Liver (tissue), 9 donors: Measurements from ENCODE around the gene GCLC. TPM values are rescaled to one million over a fixed set of nuclear protein-coding genes. Genes with fewer than 3 reads are reported as not detected.
A peak's percentile ranks its signal among the peaks of the same experiment; 100 is the strongest.

Source experiments
- DNase-seq: peaks from one replicate; pipeline ENCODE4 v3.0.0-alpha.2; 2017; ENCODE audit warnings: low spot score
- H3K27ac ChIP-seq, 2 donors: one replicate each; pipeline ENCODE4 v1.7.0; 2013; ENCODE audit warnings: inconsistent platforms in 2 of 2, low read length in 2 of 2, control low read depth in 1 of 2, low read depth in 1 of 2, mild to moderate bottlenecking in 1 of 2
- H3K27me3 ChIP-seq, 4 donors: one replicate each; pipeline versions ENCODE4 v1.6.1 to v1.7.0; 2013; ENCODE audit warnings: low read length in 3 of 4, inconsistent platforms in 1 of 4, mild to moderate bottlenecking in 1 of 4, moderate library complexity in 1 of 4; ENCODE audit not compliant: control insufficient read depth in 4 of 4, insufficient read depth in 4 of 4
- H3K36me3 ChIP-seq, 4 donors: one replicate each; pipeline versions ENCODE4 v1.6.1 to v1.7.0; 2013; ENCODE audit warnings: low read length in 3 of 4, mild to moderate bottlenecking in 3 of 4, low read depth in 1 of 4, moderate library complexity in 1 of 4; ENCODE audit not compliant: control insufficient read depth in 4 of 4, insufficient read depth in 3 of 4
- H3K4me1 ChIP-seq, 4 donors: one replicate each; pipeline versions ENCODE4 v1.6.1 to v1.7.0; 2013; ENCODE audit warnings: low read length in 3 of 4, mild to moderate bottlenecking in 3 of 4, moderate library complexity in 1 of 4; ENCODE audit not compliant: control insufficient read depth in 4 of 4, insufficient read depth in 4 of 4
- H3K4me3 ChIP-seq, 3 donors: one replicate each; pipeline versions ENCODE4 v1.6.1 to v1.7.0; 2013; ENCODE audit warnings: low read length in 3 of 3, control low read depth in 1 of 3, low read depth in 1 of 3, mild to moderate bottlenecking in 1 of 3
- H3K9ac ChIP-seq, 2 donors: one replicate each; pipeline ENCODE4 v1.7.0; 2013; ENCODE audit warnings: low read length in 2 of 2, mild to moderate bottlenecking in 2 of 2, moderate library complexity in 2 of 2, control low read depth in 1 of 2, low read depth in 1 of 2
- H3K9me3 ChIP-seq, 4 donors: one replicate each; pipeline versions ENCODE4 v1.6.1 to v1.7.0; 2013; ENCODE audit warnings: low read length in 3 of 4; ENCODE audit not compliant: control insufficient read depth in 4 of 4
- ATF3 ChIP-seq: IDR thresholded peaks from 2 replicates; pipeline ENCODE4 v1.6.1; 2016; ENCODE audit warnings: antibody characterized with exemption
- CTCF ChIP-seq: fragments of 150-350 bp; IDR thresholded peaks from 2 replicates; pipeline ENCODE4 v1.5.1; 2017; ENCODE audit warnings: improper control_type of control experiment, low read depth, low read length; ENCODE audit not compliant: missing input control
- EGR1 ChIP-seq, 2 donors: IDR thresholded peaks; 2 replicates each; pipeline ENCODE4 v1.6.1; 2016 to 2018; ENCODE audit warnings: antibody characterized with exemption in 2 of 2, low read depth in 2 of 2
- FOXA1 ChIP-seq: IDR thresholded peaks from 2 replicates; pipeline ENCODE4 v1.6.1; 2016; ENCODE audit warnings: antibody characterized with exemption
- FOXA2 ChIP-seq: IDR thresholded peaks from 2 replicates; pipeline ENCODE4 v1.6.1; 2016; ENCODE audit warnings: antibody characterized with exemption
- GABPA ChIP-seq, 2 donors: IDR thresholded peaks in 1 of 2; conservative IDR thresholded peaks in 1 of 2; 2 replicates each; pipeline ENCODE4 v1.6.1; 2016; ENCODE audit warnings: antibody characterized with exemption in 2 of 2, mild to moderate bottlenecking in 1 of 2, moderate library complexity in 1 of 2
- HNF4A ChIP-seq, 2 donors: conservative IDR thresholded peaks; 2 replicates each; pipeline ENCODE4 v1.6.1; 2016; ENCODE audit warnings: antibody characterized with exemption in 2 of 2, mild to moderate bottlenecking in 2 of 2
- HNF4G ChIP-seq: IDR thresholded peaks from 2 replicates; pipeline ENCODE4 v1.6.1; 2016; ENCODE audit warnings: antibody characterized with exemption
- JUND ChIP-seq, 2 donors: IDR thresholded peaks; 2 replicates each; pipeline ENCODE4 v1.6.1; 2016; ENCODE audit warnings: antibody characterized with exemption in 2 of 2
- MAX ChIP-seq: IDR thresholded peaks from 2 replicates; pipeline ENCODE4 v1.6.1; 2016; ENCODE audit warnings: antibody characterized with exemption
- NR2F2 ChIP-seq: IDR thresholded peaks from 2 replicates; pipeline ENCODE4 v1.6.1; 2016; ENCODE audit warnings: antibody characterized with exemption
- RAD21 ChIP-seq, 2 donors: IDR thresholded peaks; 2 replicates each; pipeline ENCODE4 v1.6.1; 2016; ENCODE audit warnings: antibody characterized with exemption in 2 of 2, mild to moderate bottlenecking in 2 of 2
- RXRA ChIP-seq, 2 donors: IDR thresholded peaks; 2 replicates each; pipeline ENCODE4 v1.6.1; 2017 to 2018; ENCODE audit warnings: antibody characterized with exemption in 2 of 2, mild to moderate bottlenecking in 1 of 2
- SP1 ChIP-seq: IDR thresholded peaks from 2 replicates; pipeline ENCODE4 v1.6.1; 2018; ENCODE audit warnings: antibody characterized with exemption, mild to moderate bottlenecking
- TAF1 ChIP-seq: conservative IDR thresholded peaks from 2 replicates; pipeline ENCODE4 v1.6.1; 2016; ENCODE audit warnings: antibody characterized with exemption, mild to moderate bottlenecking
- YY1 ChIP-seq: IDR thresholded peaks from 2 replicates; pipeline ENCODE4 v1.6.1; 2016; ENCODE audit warnings: antibody characterized with exemption, mild to moderate bottlenecking
- ZBTB33 ChIP-seq: IDR thresholded peaks from 2 replicates; pipeline ENCODE4 v1.6.1; 2016; ENCODE audit warnings: antibody characterized with exemption
- WGBS: extraction: QIAGEN DNeasy Blood & Tissue Kit; methylation state at CpG from one replicate; pipeline ENCODE4 v1.1.7; 2013; 5-methylcytosine and 5-hydroxymethylcytosine counted together
- polyA plus RNA-seq, 2 donors: library from polyadenylated mRNA; stranded (reverse) in 1 of 2; unstranded in 1 of 2; fragments of 200-250 nt in 1 of 2; fragments of >200 nt in 1 of 2; fragmentation: Nextera tagmentation in 1 of 2; extraction: Ambion mirVana in 1 of 2; gene quantifications; one replicate each; pipeline versions ENCODE4 v1.2.1 to v1.2.3, GENCODE V29; 2013 to 2015
- total RNA-seq, 2 donors: library from RNA; depleted of rRNA; stranded (reverse); fragments of >200 nt; gene quantifications; one replicate each; pipeline ENCODE4 v1.2.3, GENCODE V29; 2014
- TF ChIP-seq, protein P1 (sequence below): IDR thresholded peaks from 2 replicates; pipeline ENCODE4 v1.6.1; 2016; ENCODE audit warnings: antibody characterized with exemption, mild to moderate bottlenecking
- donor health status: healthy.
- donor health status: healthy.
- donor health status: healthy.
- donor health status: healthy.
- donor health status: healthy.

Gene GCLC
- total and polyA plus RNA-seq, 4 donors, result 28.6 to 135 (median 79.8) TPM

DNA sequence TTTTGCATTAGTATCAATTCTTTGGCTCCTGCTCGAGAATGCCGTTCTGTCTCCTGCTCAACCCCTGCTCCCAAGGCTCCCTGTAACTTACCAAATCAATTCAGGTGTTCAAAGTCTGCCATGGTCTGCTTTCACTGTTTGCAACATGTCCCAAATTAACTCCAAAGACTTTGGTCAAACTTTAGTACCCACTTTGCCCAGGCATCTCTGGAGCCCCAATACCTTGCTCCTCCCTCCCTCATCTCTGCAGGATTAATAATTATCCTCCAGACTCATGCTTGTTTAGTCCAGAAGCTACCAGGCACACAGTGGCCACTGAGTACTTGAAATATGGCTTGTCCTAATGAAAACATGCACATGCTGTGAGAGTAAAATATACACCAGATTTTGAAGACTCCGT is 30.2 kb downstream of the GCLC start:
- H3K4me3 ChIP-seq, result no peak overlapping the region
- no peaks in the 10 kb centered on the region for H3K9me3 ChIP-seq
- H3K4me1 ChIP-seq, result peaks cover 4 to 67% (median 56%) of the 10 kb centered on the region in 4 donors
- no peak for DNase-seq
- peak overlapping the region in 1 of 2 donors; percentile 69 for H3K9ac ChIP-seq
- 40% methylated on average over 3 of the region's 3 CpGs for WGBS
- TF ChIP-seq GABPA (IDR thresholded peaks at IDR 0.05 in 1 of 2, conservative IDR thresholded peaks at IDR 0.05 in 1 of 2) (no peak), YY1 (peak; percentile 59), HNF4G (peak; percentile 85), EGR1 (IDR thresholded peaks at IDR 0.05; ENCODE audit: low read depth in 2 of 2) (no peak), RAD21 (IDR thresholded peaks at IDR 0.05) (peak; percentile 38 to 64), RXRA (IDR thresholded peaks at IDR 0.05) (peak; percentile 64 to 84), FOXA1 (no peak), ATF3 (peak; percentile 18), MAX (peak; percentile 72), NR2F2 (no peak), FOXA2 (no peak), SP1 (peak; percentile 76), JUND (IDR thresholded peaks at IDR 0.05) (peak; percentile 22 to 57), CTCF (no peak), TAF1 (peak; percentile 88), HNF4A (conservative IDR thresholded peaks at IDR 0.05) (peak; percentile 81 to 90), ZBTB33 (peak; percentile 10)
- TF ChIP-seq, protein P1, sequence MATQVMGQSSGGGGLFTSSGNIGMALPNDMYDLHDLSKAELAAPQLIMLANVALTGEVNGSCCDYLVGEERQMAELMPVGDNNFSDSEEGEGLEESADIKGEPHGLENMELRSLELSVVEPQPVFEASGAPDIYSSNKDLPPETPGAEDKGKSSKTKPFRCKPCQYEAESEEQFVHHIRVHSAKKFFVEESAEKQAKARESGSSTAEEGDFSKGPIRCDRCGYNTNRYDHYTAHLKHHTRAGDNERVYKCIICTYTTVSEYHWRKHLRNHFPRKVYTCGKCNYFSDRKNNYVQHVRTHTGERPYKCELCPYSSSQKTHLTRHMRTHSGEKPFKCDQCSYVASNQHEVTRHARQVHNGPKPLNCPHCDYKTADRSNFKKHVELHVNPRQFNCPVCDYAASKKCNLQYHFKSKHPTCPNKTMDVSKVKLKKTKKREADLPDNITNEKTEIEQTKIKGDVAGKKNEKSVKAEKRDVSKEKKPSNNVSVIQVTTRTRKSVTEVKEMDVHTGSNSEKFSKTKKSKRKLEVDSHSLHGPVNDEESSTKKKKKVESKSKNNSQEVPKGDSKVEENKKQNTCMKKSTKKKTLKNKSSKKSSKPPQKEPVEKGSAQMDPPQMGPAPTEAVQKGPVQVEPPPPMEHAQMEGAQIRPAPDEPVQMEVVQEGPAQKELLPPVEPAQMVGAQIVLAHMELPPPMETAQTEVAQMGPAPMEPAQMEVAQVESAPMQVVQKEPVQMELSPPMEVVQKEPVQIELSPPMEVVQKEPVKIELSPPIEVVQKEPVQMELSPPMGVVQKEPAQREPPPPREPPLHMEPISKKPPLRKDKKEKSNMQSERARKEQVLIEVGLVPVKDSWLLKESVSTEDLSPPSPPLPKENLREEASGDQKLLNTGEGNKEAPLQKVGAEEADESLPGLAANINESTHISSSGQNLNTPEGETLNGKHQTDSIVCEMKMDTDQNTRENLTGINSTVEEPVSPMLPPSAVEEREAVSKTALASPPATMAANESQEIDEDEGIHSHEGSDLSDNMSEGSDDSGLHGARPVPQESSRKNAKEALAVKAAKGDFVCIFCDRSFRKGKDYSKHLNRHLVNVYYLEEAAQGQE, result peak; percentile 60
- H3K27me3 ChIP-seq, result no peaks in the 10 kb centered on the region
- peaks cover 0 to 8% (median 5%) of the 10 kb centered on the region in 4 donors for H3K36me3 ChIP-seq
- peak overlapping the region; percentile 54 to 55 for H3K27ac ChIP-seq
